ENCODE measurements around the gene NUP93.

The NUP93 gene

DNA sequence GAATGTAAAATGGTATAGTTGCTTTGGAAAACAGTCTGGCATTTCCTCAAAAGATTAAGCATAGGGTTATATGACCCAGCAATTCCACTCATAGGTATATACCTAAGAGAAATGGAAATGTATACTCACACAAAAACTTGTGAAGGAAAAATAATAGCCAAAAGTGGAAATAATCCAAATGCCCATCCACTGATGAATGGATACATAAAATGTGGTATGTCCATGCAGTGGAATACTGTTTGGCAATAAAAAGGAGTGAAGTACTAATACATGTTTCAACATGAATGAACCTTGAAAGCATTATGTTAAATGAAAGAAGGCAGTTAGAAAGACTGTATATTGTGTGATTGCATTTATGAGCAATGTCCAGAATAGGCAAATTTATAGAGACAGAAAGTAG lies 25.1 kb downstream of the NUP93 start:
- H3K27ac Mint-ChIP-seq = no peak overlapping the region
- TF ChIP-seq, protein P1, sequence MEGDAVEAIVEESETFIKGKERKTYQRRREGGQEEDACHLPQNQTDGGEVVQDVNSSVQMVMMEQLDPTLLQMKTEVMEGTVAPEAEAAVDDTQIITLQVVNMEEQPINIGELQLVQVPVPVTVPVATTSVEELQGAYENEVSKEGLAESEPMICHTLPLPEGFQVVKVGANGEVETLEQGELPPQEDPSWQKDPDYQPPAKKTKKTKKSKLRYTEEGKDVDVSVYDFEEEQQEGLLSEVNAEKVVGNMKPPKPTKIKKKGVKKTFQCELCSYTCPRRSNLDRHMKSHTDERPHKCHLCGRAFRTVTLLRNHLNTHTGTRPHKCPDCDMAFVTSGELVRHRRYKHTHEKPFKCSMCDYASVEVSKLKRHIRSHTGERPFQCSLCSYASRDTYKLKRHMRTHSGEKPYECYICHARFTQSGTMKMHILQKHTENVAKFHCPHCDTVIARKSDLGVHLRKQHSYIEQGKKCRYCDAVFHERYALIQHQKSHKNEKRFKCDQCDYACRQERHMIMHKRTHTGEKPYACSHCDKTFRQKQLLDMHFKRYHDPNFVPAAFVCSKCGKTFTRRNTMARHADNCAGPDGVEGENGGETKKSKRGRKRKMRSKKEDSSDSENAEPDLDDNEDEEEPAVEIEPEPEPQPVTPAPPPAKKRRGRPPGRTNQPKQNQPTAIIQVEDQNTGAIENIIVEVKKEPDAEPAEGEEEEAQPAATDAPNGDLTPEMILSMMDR (IDR thresholded peaks at IDR 0.05; ENCODE audit: unreplicated experiment in 3 of 3) = no peak
- no peaks in the 10 kb centered on the region for H3K27me3 Mint-ChIP-seq (ENCODE audit: low read depth)
- H3K4me1 Mint-ChIP-seq = no peaks in the 10 kb centered on the region
- H3K36me3 Mint-ChIP-seq (ENCODE audit: low read depth) = peaks cover 56% of the 10 kb centered on the region
- H3K4me3 Mint-ChIP-seq = no peak overlapping the region
- peaks cover 24% of the 10 kb centered on the region for H3K9me3 Mint-ChIP-seq

DNA sequence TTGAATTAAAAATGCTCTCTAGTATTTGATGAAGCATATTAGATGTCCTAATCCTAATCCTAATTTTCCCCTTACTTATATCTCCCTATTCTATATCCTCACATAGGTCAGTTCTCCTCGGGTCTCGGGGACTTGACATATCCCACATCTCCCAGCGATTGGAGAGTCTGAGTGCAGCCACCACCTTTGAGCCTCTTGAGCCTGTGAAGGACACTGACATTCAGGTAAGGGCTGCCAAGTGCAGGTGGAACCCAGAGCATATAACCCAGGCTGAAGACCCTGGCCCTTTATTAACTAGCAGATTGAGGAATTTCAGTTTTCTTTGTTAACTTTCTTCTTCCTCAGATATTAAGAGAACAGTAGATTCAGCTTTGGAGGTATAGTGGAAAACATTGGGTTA lies 28.5 kb downstream of the NUP93 start:
- Mint-ChIP-seq H3K4me3 (no peak overlapping the region), H3K27me3 (ENCODE audit: low read depth) (no peaks in the 10 kb centered on the region), H3K9me3 (peaks cover 16% of the 10 kb centered on the region), H3K4me1 (no peaks in the 10 kb centered on the region), H3K36me3 (ENCODE audit: low read depth) (peaks cover 55% of the 10 kb centered on the region), H3K27ac (no peak overlapping the region)
- TF ChIP-seq, protein P1 (IDR thresholded peaks at IDR 0.05; ENCODE audit: unreplicated experiment in 3 of 3) = no peak

DNA sequence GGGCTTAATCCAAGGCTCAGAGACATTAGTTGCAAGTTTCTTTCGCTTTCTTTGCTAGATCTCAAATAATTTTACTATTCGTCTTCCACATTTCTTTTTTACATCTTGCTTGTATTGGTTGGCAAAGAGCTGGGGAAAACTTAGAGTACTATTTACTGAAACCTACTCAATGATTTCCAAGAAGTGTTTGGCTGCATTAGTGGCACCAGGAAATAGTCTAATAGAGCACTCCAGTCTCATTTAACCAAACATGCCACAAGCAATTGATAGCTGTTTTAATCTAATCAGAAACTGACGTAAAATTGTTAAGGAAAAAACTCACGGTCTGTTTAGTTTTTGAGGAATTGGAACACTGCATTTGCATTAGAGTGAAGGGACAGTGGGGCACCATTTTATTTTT lies 29.0 kb downstream of the NUP93 start:
- Mint-ChIP-seq H3K27ac (no peak overlapping the region), H3K9me3 (peaks cover 11% of the 10 kb centered on the region), H3K4me1 (no peaks in the 10 kb centered on the region), H3K27me3 (ENCODE audit: low read depth) (no peaks in the 10 kb centered on the region), H3K36me3 (ENCODE audit: low read depth) (peaks cover 50% of the 10 kb centered on the region), H3K4me3 (no peak overlapping the region)
- TF ChIP-seq, protein P1 (IDR thresholded peaks at IDR 0.05; ENCODE audit: unreplicated experiment in 3 of 3) = no peak

DNA sequence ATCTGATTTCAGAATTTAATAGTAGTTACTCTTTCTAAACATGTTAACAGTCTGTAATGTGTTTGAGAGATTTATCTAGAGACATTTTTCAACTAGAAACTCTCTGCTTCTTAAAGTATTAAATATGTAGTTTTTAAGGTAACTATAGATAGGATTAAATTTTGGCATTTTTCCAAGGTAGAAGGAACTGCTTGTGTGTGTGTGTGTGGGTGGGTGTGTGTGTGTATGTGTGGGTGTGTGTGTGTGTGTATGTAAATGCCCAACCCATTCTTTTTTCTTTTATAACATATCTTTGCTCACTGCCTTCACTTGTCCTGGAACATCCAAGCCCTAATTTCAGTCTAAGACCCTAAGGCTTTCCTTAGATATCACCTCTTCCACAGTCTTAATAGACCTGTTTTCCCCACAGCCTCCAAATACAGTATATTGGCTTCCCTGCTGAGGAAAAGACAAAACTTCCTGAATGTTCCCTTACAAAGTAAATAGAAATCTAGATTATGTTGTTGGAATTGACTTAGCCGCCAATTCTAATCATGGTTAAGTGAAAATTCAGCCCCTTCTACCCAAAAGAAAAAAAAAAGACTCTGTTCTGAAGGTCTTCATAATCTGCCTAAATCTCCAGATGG lies 33.5 kb downstream of the NUP93 start:
- peaks cover 15% of the 10 kb centered on the region for H3K4me1 Mint-ChIP-seq
- no peaks in the 10 kb centered on the region for H3K9me3 Mint-ChIP-seq
- TF ChIP-seq, protein P1 (IDR thresholded peaks at IDR 0.05; ENCODE audit: unreplicated experiment in 3 of 3) = no peak
- H3K36me3 Mint-ChIP-seq (ENCODE audit: low read depth) = peaks cover 27% of the 10 kb centered on the region
- H3K27ac Mint-ChIP-seq = no peak overlapping the region
- H3K4me3 Mint-ChIP-seq = no peak overlapping the region
- H3K27me3 Mint-ChIP-seq (ENCODE audit: low read depth) = no peaks in the 10 kb centered on the region

DNA sequence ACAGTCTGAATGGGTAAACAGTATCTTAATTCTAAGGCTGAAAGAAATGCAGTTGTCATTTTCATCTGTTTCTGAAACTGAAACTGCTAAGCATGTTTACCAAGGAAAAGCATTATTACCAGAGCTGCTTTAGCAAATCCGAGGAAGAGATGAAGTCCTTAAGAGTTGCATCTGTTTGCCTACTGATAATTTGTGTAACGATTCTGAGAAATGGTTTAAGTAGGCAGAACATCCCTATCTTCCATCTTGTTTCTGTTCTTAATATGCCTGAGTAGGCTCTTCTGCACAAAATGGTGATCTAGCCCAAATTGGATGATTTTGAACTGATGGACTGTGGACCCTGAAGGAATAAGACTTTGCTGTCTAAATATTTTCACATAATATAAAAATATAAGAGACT lies 34.9 kb downstream of the NUP93 start:
- TF ChIP-seq, protein P1 (IDR thresholded peaks at IDR 0.05; ENCODE audit: unreplicated experiment in 3 of 3) = no peak
- Mint-ChIP-seq H3K36me3 (ENCODE audit: low read depth) (peaks cover 18% of the 10 kb centered on the region), H3K4me3 (no peak overlapping the region), H3K4me1 (peaks cover 15% of the 10 kb centered on the region), H3K27ac (no peak overlapping the region), H3K27me3 (ENCODE audit: low read depth) (no peaks in the 10 kb centered on the region), H3K9me3 (no peaks in the 10 kb centered on the region)

DNA sequence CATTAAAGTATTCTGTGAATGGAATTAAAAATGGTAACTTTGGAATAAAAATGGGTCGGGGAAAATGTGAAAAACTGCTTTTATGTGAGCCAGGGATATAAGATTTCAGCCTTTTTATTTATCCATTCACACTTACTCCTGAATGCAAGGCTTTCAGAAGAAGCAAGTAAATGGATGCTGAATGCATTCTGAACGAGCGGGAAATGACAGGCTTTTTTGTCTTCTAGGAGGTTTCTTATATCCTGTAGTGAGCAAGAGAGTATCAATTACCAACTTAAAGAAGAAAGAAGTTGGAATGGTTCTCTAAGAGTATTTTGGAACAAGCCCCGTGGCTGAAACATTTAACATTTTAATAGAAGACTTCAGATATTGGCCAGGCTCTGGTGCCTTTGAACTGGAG lies 36.0 kb downstream of the NUP93 start:
- Mint-ChIP-seq H3K4me1 (peaks cover 15% of the 10 kb centered on the region), H3K9me3 (no peaks in the 10 kb centered on the region), H3K36me3 (ENCODE audit: low read depth) (peaks cover 11% of the 10 kb centered on the region), H3K4me3 (no peak overlapping the region), H3K27ac (no peak overlapping the region), H3K27me3 (ENCODE audit: low read depth) (no peaks in the 10 kb centered on the region)
- TF ChIP-seq, protein P1 (IDR thresholded peaks at IDR 0.05; ENCODE audit: unreplicated experiment in 3 of 3) = no peak

All from nephron (organoid).